Choroid plexus epithelial cell (primary cell): ENCODE results near the gene GSN.

Experiments
- DNase-seq: peaks from one replicate; pipeline ENCODE4 v3.0.0-alpha.2; 2010; ENCODE audit warnings: low read depth
- H3K4me3 ChIP-seq: 2 replicates; pipeline ENCODE4 v1.5.1; 2011; ENCODE audit warnings: low read depth, mild to moderate bottlenecking, control low read depth, low read length, moderate library complexity
- TF ChIP-seq, protein P1 (sequence below): conservative IDR thresholded peaks from 2 replicates; pipeline ENCODE4 v1.5.1; 2011; ENCODE audit warnings: low read depth, mild to moderate bottlenecking, control low read depth, inconsistent platforms, low read length, moderate library complexity

Gene GSN

DNA sequence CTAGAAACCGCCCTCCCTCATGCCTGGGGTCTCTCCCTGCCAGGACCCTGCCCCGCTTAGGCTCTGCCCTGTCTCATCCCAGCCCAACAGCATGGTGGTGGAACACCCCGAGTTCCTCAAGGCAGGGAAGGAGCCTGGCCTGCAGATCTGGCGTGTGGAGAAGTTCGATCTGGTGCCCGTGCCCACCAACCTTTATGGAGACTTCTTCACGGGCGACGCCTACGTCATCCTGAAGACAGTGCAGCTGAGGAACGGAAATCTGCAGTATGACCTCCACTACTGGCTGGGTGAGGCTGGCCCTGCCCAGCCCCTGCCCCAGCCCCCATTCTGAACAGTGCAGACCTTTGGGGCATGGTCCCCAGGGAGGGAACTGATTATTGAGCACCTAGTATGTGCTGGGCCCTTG lies 33.9 kb downstream of the GSN start:
- TF ChIP-seq, protein P1, sequence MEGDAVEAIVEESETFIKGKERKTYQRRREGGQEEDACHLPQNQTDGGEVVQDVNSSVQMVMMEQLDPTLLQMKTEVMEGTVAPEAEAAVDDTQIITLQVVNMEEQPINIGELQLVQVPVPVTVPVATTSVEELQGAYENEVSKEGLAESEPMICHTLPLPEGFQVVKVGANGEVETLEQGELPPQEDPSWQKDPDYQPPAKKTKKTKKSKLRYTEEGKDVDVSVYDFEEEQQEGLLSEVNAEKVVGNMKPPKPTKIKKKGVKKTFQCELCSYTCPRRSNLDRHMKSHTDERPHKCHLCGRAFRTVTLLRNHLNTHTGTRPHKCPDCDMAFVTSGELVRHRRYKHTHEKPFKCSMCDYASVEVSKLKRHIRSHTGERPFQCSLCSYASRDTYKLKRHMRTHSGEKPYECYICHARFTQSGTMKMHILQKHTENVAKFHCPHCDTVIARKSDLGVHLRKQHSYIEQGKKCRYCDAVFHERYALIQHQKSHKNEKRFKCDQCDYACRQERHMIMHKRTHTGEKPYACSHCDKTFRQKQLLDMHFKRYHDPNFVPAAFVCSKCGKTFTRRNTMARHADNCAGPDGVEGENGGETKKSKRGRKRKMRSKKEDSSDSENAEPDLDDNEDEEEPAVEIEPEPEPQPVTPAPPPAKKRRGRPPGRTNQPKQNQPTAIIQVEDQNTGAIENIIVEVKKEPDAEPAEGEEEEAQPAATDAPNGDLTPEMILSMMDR, result no peak

DNA sequence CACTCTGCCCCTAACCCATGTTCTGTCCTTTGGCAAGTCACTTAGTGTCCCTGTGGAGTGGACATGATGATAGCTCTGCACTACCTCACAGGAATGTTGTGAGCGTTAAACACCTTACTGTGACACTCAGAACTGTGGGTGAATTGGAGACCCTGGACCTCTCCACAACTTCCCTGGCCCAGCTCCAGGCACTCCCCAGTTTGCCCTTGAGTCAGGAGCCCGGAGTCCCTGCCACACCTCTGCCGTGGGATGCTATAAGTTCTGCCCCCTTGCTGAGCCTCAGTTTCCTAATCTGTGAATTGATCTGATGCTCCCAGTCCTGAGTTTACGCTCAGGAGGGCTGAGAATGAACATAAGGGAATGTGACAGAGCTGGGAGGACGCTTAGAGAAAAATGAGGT lies 34.4 kb downstream of the GSN start:
- TF ChIP-seq, protein P1, result no peak
- DNase-seq, result no peak
- no peak overlapping the region for H3K4me3 ChIP-seq

More for the DNA sequence above, 33.9 kb downstream of the GSN start:
- DNase-seq, result no peak
- H3K4me3 ChIP-seq, result no peak overlapping the region

DNA sequence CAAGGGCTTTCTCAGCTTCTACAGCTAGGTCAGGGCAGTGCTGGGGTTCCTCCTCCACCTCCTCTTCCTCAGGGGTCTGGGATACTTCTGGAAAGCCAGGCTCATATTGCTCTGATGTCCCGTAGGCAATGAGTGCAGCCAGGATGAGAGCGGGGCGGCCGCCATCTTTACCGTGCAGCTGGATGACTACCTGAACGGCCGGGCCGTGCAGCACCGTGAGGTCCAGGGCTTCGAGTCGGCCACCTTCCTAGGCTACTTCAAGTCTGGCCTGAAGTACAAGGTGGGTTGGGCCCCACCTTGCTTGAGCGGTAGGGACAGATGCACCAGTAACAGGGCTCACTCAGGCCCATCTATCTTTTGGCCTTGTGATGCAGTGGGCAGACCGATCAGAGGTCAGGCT lies 34.8 kb downstream of the GSN start:
- TF ChIP-seq, protein P1, result no peak
- H3K4me3 ChIP-seq, result no peak overlapping the region
- no peak for DNase-seq

DNA sequence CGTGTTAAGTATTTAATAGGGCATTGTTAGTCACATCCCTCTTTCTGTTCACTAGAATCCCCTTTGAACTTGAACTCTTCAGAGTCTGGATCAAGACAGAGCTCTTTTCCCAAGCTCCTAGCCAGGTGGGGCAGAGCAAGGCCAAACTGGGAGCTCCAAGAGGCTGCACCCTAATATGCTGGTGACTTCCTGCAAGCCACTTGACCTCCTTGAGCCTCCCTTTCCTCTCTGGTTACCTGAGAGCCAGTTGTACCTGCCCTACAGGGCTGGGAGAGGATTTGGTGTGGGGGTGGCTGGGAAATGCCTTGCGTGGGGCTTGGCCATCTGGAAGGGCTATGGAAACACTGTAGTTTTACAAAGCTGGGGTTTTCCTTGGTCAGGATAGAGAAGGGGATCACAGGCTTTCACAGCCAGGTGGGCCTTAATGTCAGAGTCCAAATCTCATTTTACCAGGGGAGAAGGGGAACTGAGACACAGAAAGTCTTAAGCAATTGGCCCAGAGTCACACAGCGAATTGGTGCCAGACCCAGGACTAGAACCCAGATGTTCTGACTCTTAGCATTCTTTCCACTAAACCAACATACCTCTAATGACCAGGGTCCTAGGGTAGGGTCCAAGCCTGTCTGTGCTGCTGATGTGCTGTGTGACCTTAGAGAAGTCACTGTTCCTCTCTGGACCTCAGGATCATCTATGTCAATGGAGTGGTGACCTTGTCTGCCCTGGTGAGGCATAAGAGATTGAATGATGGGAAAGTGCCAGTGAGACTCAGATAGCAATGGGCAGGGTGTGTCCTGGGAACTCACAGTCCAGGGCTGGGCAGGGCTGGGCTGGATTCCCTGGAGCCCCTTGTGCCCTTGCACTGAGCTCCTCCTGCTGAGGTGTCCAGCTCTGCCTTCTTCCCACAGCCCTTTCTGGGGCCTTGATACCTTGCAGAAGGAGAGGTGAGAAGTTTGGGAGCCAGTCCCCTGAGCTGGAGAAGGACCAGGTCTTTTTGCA lies 35.8 kb downstream of the GSN start:
- TF ChIP-seq, protein P1, result no peak
- no peak for DNase-seq
- H3K4me3 ChIP-seq, result no peak overlapping the region

DNA sequence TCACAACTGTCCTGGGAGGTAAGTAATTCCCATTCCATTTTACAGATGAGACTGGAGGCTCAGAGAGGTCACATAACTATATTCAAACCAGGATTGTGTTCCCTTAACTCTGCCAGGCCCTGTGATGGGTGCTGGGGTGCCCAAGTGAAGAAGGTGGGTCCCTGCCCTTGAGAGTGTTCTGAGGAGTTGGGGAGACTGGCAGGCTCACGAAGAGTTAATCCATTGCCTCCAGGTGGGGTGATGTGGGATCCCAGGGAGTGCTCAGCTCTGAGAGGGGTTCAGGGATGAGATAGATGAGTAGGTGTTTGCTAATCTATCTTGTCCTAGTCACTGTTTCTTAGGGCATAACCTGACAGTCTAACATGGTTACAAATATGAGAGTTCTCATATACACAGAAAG lies 36.7 kb downstream of the GSN start:
- no peak overlapping the region for H3K4me3 ChIP-seq
- TF ChIP-seq, protein P1, result no peak
- no peak for DNase-seq

DNA sequence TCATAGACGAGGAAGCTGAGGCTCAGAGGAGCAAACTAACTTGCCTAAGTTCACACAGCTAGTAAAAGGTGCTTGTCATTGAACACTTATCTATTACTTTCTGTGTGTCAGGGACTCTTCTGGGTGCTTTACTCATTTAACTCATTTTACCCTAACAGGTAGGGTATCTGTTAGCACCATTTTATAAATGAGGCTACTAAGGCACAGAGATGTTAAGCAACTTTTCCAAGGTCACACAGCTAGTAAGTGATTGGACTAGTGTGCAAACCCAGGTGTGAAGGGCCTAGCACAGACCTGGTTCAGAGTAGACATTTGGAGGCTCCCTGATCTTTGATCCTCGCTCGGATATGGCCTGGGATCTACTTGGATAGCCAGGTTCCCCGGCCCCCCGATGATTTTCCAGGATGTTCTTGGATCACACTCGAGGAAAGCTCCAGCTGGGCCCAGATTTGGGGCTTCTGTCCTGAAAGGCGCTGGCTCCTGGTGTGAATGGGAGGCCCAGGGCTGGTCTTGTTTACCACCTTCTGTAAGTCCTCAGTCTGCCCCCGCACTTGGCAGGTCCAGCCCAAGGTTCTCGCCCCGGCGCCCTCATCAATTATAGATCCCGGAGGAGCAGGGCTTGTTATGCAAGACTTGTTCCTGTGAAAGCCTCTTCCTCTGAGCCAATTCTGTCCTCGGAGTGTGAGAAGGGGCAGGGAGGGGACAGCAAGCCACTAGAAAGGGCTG lies 37.5 kb downstream of the GSN start:
- TF ChIP-seq, protein P1, result no peak

More for the DNA sequence above, 37.5 kb downstream of the GSN start:
- no peak for DNase-seq
- no peak overlapping the region for H3K4me3 ChIP-seq
